ENCODE results near the gene SYDE2. TPM values are rescaled to one million over a fixed set of nuclear protein-coding genes. Genes with fewer than 3 reads are reported as not detected.

Gene SYDE2
- polyA plus RNA-seq, 1 donor = 12.9 TPM

DNA sequence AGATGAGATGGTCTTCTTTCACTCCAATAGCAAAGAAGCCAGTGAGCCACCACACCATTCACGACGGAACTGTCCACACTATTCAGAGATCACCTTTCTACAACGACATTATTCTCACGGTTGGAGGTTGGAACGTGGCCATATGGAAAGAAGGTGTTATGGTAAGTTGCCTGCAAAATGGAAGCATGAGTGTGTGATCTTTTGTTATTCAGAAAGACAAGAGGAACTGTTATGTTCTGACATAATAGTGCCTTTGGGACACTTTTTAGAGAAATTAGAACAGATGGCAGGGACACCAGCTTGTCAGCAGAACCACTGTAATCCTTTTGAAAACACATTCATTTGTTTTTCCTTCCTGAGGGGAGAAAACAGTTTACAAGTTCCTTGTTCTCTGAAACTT, 76.7 kb downstream of the SYDE2 start:
- DNase-seq = no peak

DNA sequence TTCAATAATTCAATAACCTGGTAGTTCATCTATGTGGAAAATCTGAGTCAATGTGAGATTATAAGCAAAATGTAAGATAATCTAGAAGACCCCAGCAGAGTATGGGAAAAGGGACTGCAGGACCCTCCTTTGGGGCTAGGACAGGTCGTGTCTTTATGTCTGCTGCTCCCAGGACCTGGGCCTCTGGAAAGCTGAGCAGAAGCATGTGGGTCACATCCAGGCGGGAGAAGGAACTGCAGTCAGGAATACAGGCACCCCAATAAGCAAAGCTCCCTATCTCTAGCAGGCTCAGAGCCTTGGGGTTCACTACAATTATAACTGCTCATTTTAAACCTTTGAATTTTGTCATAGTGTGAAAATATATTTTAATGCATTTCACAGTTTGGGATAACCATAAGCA, 78.6 kb downstream of the SYDE2 start:
- DNase-seq = no peak

DNA sequence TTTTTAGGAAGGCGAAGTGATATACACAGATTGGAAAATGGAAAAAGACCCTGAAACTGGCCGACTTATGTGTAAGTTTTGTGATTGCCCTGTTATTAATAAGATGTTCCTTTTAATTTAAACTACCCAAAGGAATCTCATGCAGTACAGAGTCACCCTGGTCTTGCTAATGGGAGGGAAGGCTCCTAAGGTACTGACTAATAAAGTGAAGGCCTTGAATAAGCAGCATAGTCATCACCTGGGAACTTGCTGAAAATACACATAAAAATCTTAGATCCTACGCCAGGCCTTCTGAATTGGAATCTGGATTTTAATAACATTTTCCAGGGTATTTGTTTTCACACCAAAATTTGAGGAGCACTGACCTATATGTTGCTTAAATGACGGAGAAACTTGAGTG, 79.1 kb downstream of the SYDE2 start:
- DNase-seq = no peak

DNA sequence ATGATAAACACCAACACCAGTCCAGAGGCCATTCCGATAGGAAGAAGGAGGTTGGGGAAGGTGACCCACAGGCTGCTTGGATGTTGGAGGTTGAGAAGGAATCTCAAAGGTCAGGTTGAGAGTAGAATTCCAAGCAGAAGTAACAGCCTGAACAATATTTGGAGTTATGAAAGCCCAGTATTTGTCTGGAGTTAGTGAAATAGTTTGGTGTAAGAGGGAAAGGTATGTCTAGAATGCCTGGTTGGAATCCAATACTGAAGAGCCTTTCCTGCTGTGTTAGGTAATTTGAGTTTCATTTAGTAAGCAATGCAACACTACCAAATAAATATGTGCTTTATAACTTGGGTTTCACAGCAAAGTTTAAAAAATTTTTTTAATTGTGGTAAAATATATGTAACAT, 82.1 kb downstream of the SYDE2 start:
- DNase-seq = no peak

DNA sequence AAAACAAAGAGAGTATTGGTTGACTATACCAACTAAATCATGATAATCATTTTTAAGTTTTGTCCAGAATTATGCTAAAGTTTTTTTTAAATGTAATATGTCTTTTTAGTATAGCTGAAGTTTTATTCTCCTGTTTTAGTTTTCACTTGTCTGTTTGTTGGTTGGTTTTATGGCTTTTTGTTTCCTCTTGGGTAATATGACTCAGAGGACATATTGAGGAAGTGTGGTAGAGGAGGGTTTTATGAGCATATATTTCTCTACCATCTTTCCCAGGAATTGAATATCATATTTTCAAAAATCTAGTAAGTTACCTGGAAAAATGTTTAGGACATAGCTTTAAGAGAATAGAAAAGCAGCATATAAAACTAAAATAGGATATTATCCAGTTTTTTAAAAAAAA, 84.0 kb downstream of the SYDE2 start:
- DNase-seq = no peak

DNA sequence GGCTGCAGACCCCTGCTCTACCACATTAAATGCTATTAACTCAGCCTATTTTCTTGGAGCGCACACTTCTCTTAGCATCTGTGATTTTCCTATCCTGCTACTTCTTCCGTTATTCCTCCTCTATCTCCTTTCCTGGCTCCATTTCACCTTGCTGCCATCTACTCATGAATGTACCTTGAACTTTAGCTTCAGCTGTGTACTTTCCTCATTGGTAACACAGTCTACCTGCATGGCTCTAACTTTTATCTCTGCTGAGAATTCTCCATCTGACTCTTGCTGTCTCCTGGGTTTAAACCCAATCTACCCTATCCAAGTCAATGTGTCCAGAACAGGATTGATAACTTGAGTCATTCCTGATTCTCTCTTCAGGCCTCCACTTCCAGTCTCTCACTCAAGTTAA, 84.9 kb downstream of the SYDE2 start:
- DNase-seq = no peak

DNA sequence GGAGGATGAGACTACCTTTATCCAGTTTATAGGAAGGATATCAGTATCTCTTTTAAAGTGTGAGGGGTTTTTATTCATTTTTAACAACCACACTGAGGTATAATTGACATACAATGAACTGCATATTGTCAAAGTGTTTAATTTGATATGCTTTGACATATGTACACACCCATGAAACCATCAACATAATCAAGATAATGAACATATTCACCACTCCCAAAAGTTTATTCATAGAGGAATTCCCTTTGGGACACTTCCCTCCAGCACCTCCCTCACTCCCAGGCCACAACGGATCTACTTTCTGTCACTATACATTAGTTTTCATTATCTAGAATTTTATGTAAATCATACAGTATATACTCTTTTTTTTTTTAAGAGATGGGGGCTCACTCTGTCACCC, 89.1 kb downstream of the SYDE2 start:
- no peak for DNase-seq

DNA sequence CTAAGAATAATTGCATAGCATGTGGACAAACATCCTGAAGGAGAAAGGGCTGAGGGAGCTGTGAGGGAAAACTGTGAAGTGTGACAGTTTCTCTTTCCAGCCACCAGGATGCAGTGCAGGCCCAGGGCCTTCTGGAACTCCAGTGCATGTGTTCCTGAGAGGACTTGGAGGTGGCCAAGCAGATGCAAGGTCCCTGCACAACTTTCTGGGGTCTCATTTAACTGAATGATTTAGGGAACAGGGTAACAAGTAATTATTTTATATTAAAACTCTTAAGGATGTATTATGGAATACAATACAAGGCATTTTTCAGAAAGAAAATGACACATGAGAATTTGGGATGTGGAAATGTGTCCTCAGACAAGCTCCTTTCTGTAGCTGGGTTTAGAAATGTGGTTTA, 91.3 kb downstream of the SYDE2 start:
- DNase-seq = peak; percentile 55

Other genes with a start within 250 kb of the SYDE2 start
- 1.5 TPM for gene MCOLN2, start 203.9 kb downstream of the SYDE2 start, polyA plus RNA-seq (ENCODE audit: insufficient read length)
- gene MCOLN3, start 152.5 kb downstream of the SYDE2 start, polyA plus RNA-seq (ENCODE audit: insufficient read length) = 23.1 TPM
- 43.1 TPM for gene C1orf52, start 58.6 kb upstream of the SYDE2 start, polyA plus RNA-seq (ENCODE audit: insufficient read length)
- 24.2 TPM for gene BCL10, start 75.6 kb upstream of the SYDE2 start, polyA plus RNA-seq (ENCODE audit: insufficient read length)